ENCODE data around the gene DVL3. TPM values are rescaled to one million over a fixed set of nuclear protein-coding genes. Genes with fewer than 3 reads are reported as not detected.

DVL3 gene
- total RNA-seq, 1 experiment from 2014 or later: 86.7 TPM

DNA sequence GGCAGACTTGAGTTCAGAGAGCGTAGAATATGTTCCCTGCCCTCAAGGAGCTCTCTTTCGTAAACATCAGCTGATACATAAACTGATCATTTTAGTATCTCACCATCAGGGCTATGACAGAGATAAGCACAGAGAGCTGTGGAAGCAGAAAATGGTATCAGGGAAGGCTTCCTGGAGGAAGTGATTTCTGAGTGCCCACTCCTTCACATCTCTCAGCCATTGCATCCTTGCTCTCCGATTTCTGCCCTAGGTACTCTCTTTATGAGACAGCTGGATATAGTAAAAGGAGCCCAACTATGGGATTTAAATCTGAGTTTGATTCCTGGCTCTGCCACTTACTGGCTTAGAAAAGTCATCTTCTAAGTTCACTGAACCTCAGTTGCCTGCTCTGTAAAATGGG lies 10.4 kb downstream of the DVL3 start:
- TF ChIP-seq, protein P1, sequence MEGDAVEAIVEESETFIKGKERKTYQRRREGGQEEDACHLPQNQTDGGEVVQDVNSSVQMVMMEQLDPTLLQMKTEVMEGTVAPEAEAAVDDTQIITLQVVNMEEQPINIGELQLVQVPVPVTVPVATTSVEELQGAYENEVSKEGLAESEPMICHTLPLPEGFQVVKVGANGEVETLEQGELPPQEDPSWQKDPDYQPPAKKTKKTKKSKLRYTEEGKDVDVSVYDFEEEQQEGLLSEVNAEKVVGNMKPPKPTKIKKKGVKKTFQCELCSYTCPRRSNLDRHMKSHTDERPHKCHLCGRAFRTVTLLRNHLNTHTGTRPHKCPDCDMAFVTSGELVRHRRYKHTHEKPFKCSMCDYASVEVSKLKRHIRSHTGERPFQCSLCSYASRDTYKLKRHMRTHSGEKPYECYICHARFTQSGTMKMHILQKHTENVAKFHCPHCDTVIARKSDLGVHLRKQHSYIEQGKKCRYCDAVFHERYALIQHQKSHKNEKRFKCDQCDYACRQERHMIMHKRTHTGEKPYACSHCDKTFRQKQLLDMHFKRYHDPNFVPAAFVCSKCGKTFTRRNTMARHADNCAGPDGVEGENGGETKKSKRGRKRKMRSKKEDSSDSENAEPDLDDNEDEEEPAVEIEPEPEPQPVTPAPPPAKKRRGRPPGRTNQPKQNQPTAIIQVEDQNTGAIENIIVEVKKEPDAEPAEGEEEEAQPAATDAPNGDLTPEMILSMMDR (IDR thresholded peaks at IDR 0.05; ENCODE audit: insufficient read depth in 1 of 2, low read depth in 1 of 2, low read length in 1 of 2, severe bottlenecking in 1 of 2, unreplicated experiment in 1 of 2): no peak
- Histone ChIP-seq H3K9me3 (no peaks in the 10 kb centered on the region), H3K36me3 (ENCODE audit: control insufficient read depth, insufficient read depth, low read length) (no peaks in the 10 kb centered on the region; the same call in 1 of the 2 replicates), H3K4me1 (no peaks in the 10 kb centered on the region), H3K27me3 (replicated peaks; ENCODE audit: control insufficient read depth, insufficient read depth, low read length) (no peaks in the 10 kb centered on the region), H3K4me3 (ENCODE audit: low read depth, low read length) (no peak overlapping the region)
- BruUV-seq (replicated peaks): no TSS peak
- CTCF ChIA-PET: no interaction called here
- H3K4me1 Mint-ChIP-seq (ENCODE audit: low read depth, unreplicated experiment): peaks cover 6% of the 10 kb centered on the region
- H3K4me3 Mint-ChIP-seq (ENCODE audit: unreplicated experiment): no peak overlapping the region
- H3K36me3 Mint-ChIP-seq (ENCODE audit: insufficient read depth, unreplicated experiment): peaks cover 53% of the 10 kb centered on the region
- intact Hi-C loops (cut with micrococcal nuclease; ENCODE audit: unreplicated experiment): no loop called here
- H3K27ac Mint-ChIP-seq (ENCODE audit: unreplicated experiment): no peak overlapping the region
- no peaks in the 10 kb centered on the region for H3K9me3 Mint-ChIP-seq (ENCODE audit: unreplicated experiment)
- no peaks in the 10 kb centered on the region for H3K27me3 Mint-ChIP-seq (ENCODE audit: insufficient read depth, unreplicated experiment)
- POLR2A ChIA-PET: no interaction called here
- DNase-seq: no peak

DNA sequence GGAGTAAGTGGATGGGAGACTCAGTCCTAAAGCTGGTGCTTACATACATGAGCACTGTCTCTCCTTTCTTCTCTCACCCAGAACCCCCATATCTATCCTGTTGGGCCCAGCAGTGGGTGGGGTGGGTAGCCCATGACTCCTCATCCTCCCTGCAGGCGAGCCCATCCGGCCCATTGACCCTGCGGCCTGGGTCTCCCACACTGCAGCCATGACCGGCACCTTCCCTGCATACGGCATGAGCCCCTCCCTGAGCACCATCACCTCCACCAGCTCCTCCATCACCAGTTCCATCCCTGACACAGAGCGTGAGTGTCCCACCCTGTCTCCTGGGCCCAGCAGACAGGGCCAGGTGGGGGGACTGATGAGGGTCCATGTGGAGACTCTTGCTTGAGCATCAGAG lies 11.5 kb downstream of the DVL3 start:
- peaks cover 54% of the 10 kb centered on the region for H3K36me3 Mint-ChIP-seq (ENCODE audit: insufficient read depth, unreplicated experiment)
- TF ChIP-seq, protein P1 (IDR thresholded peaks at IDR 0.05; ENCODE audit: insufficient read depth in 1 of 2, low read depth in 1 of 2, low read length in 1 of 2, severe bottlenecking in 1 of 2, unreplicated experiment in 1 of 2): no peak
- H3K27ac Mint-ChIP-seq (ENCODE audit: unreplicated experiment): no peak overlapping the region
- intact Hi-C loops (cut with micrococcal nuclease; ENCODE audit: unreplicated experiment): no loop called here
- H3K4me3 Mint-ChIP-seq (ENCODE audit: unreplicated experiment): no peak overlapping the region
- ChIA-PET POLR2A (no interaction called here), CTCF (no interaction called here)
- Histone ChIP-seq H3K9me3 (no peaks in the 10 kb centered on the region), H3K36me3 (ENCODE audit: control insufficient read depth, insufficient read depth, low read length) (no peaks in the 10 kb centered on the region; the same call in 1 of the 2 replicates), H3K27me3 (replicated peaks; ENCODE audit: control insufficient read depth, insufficient read depth, low read length) (no peaks in the 10 kb centered on the region), H3K4me1 (no peaks in the 10 kb centered on the region), H3K4me3 (ENCODE audit: low read depth, low read length) (no peak overlapping the region)
- DNase-seq: no peak
- peaks cover under 1% of the 10 kb centered on the region for H3K4me1 Mint-ChIP-seq (ENCODE audit: low read depth, unreplicated experiment)
- no peaks in the 10 kb centered on the region for H3K9me3 Mint-ChIP-seq (ENCODE audit: unreplicated experiment)
- no peaks in the 10 kb centered on the region for H3K27me3 Mint-ChIP-seq (ENCODE audit: insufficient read depth, unreplicated experiment)
- no TSS peak for BruUV-seq (replicated peaks)

DNA sequence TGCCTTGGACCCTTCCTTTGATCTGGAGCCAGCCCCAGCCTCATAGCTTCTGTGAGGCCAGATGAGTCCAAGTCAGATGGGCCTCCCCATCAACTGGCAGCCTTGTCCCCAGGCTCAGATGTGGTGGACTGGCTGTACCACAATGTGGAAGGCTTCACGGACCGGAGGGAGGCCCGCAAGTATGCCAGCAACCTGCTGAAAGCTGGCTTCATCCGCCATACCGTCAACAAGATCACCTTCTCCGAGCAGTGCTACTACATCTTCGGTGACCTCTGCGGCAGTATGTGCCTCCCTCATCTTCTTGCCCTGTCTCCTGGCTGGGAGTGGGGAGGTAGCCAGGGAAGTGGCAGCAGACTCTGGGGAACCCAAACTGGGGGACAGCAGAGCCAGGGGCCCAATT lies 12.6 kb downstream of the DVL3 start:
- ChIA-PET CTCF (no interaction called here), POLR2A (interaction anchor here (0.5 kb wide), 1 partner anchor 834 kb away, joined by 4 read pairs; no protein-coding TSS in a partner anchor)
- no peaks in the 10 kb centered on the region for H3K27me3 Mint-ChIP-seq (ENCODE audit: insufficient read depth, unreplicated experiment)
- H3K27ac Mint-ChIP-seq (ENCODE audit: unreplicated experiment): no peak overlapping the region
- intact Hi-C loops (cut with micrococcal nuclease; ENCODE audit: unreplicated experiment): no loop called here
- Histone ChIP-seq H3K4me3 (ENCODE audit: low read depth, low read length) (no peak overlapping the region), H3K36me3 (ENCODE audit: control insufficient read depth, insufficient read depth, low read length) (peaks cover 2% of the 10 kb centered on the region), H3K9me3 (no peaks in the 10 kb centered on the region), H3K27me3 (replicated peaks; ENCODE audit: control insufficient read depth, insufficient read depth, low read length) (no peaks in the 10 kb centered on the region), H3K4me1 (peaks cover 7% of the 10 kb centered on the region)
- H3K4me3 Mint-ChIP-seq (ENCODE audit: unreplicated experiment): no peak overlapping the region
- no peak for DNase-seq
- peaks cover 57% of the 10 kb centered on the region for H3K36me3 Mint-ChIP-seq (ENCODE audit: insufficient read depth, unreplicated experiment)
- TF ChIP-seq, protein P1 (IDR thresholded peaks at IDR 0.05; ENCODE audit: insufficient read depth in 1 of 2, low read depth in 1 of 2, low read length in 1 of 2, severe bottlenecking in 1 of 2, unreplicated experiment in 1 of 2): no peak
- peaks cover 3% of the 10 kb centered on the region for H3K4me1 Mint-ChIP-seq (ENCODE audit: low read depth, unreplicated experiment)
- H3K9me3 Mint-ChIP-seq (ENCODE audit: unreplicated experiment): no peaks in the 10 kb centered on the region
- BruUV-seq (replicated peaks): no TSS peak
